Astrocyte of the spinal cord (primary cell): ENCODE data around the gene KRT6B.
"Not testable (repeated sequence)": the region's sequence is repeated elsewhere in the genome, so short reads cannot be mapped to it uniquely, and the experiment has no call there.

ENCODE experiments used
- DNase-seq: peaks from one replicate; pipeline ENCODE4 v3.0.0; 2011; ENCODE audit warnings: low read depth, low spot score
- H3K4me3 ChIP-seq: 2 replicates; pipeline ENCODE4 v1.5.1; 2011; ENCODE audit warnings: low read depth, mild to moderate bottlenecking, low read length, moderate library complexity
- CTCF ChIP-seq: IDR thresholded peaks from 2 replicates; pipeline ENCODE4 v1.5.1; 2012; ENCODE audit warnings: low read depth, mild to moderate bottlenecking, low read length, inconsistent platforms
- in situ Hi-C: cut with HindIII; loops from 2 replicates; pipeline ENCODE4 v1.10.0; 2017; ENCODE audit warnings: low sequenced_read_pairs

The KRT6B gene

GRCh38 chr12:52452101-52452500, at the start of gene KRT6B:
TSS of gene KRT6B (minus strand) at chr12:52452146. CDS start at chr12:52452078, 68 bp downstream.
- no peak within 1 kb of the TSS for H3K4me3 ChIP-seq
- no peak for DNase-seq
- in situ Hi-C loops: no loop called here
- no peak for TF ChIP-seq CTCF

GRCh38 chr12:52501490-52501889, 49.5 kb upstream of the KRT6B start:
- in situ Hi-C loops: no loop called here
- no peak overlapping the region for H3K4me3 ChIP-seq
- DNase-seq: no peak
- no peak for TF ChIP-seq CTCF

- in situ Hi-C loops, DNase-seq, H3K4me3 ChIP-seq: not testable (repeated sequence)
Observed at GRCh38 chr12:52500574-52500973, 48.6 kb upstream of the KRT6B start.

- no peak overlapping the region for H3K4me3 ChIP-seq
- no peak for TF ChIP-seq CTCF
- DNase-seq: peak; percentile 45
- in situ Hi-C loops: no loop called here
Observed at GRCh38 chr12:52499806-52500560, 48.0 kb upstream of the KRT6B start.

GRCh38 chr12:52498946-52499345, 47.0 kb upstream of the KRT6B start:
- no peak for DNase-seq
- in situ Hi-C loops: no loop called here
- no peak overlapping the region for H3K4me3 ChIP-seq
- no peak for TF ChIP-seq CTCF

- no peak overlapping the region for H3K4me3 ChIP-seq
- no peak for TF ChIP-seq CTCF
- in situ Hi-C loops: no loop called here
- DNase-seq: no peak
Observed at GRCh38 chr12:52497975-52498374, 46.0 kb upstream of the KRT6B start.

GRCh38 chr12:52496590-52497071, 44.7 kb upstream of the KRT6B start:
- TF ChIP-seq CTCF: no peak
- in situ Hi-C loops: no loop called here
- H3K4me3 ChIP-seq: no peak overlapping the region
- peak; percentile 67 for DNase-seq
